ENCODE results near the gene OR2T35. TPM values are rescaled to one million over a fixed set of nuclear protein-coding genes. Genes with fewer than 3 reads are reported as not detected.

OR2T35 gene, protein sequence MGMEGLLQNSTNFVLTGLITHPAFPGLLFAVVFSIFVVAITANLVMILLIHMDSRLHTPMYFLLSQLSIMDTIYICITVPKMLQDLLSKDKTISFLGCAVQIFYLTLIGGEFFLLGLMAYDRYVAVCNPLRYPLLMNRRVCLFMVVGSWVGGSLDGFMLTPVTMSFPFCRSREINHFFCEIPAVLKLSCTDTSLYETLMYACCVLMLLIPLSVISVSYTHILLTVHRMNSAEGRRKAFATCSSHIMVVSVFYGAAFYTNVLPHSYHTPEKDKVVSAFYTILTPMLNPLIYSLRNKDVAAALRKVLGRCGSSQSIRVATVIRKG
- polyA plus RNA-seq: not detected in 2 replicates

DNA sequence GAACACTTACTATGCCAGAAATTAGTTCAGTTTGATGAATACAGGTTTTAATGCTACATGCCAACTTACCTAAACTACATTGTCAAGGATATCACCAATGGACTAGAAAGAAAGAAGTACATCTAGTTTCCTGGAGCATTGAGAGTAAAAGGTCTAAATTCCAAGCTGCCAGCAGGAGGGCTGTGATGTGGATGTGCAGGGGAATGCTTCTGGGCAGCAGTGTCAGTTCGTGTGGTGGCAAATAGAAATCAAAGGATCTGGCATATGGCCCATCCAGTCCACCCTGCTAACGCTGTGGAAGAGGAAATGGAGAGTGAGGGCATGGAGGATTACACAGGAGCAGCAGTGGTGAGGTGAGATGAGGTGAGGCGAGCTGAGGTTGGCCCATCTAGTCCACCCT, at the start of gene OR2T35:
TSS of gene OR2T35 (minus strand) at position 101 of the 400 bp plus-strand sequence. CDS start 6,020 bp downstream, outside the sequence.

DNA sequence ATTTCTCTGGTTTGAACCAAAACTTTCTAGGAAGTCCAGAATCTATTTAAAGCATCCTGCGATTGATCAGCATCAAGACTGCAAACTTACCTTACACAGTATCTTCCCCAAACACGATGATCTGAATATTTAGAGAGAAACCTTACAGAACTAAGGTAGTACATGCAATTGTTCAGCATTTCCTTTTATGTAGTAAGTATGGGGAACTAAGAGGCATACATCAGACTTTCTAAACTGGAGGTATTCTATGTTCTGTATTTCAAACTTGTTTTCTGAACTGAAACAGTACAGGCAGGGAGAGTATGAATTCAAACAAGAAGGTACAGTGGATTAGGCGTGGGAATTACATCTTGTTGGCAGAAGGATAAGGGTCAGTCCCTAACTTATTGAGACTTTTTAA, 10.3 kb upstream of the OR2T35 start, which contains the start of gene OR2T27:
TSS of gene OR2T27 (minus strand) at position 175 of the 400 bp plus-strand sequence. CDS start 4,644 bp downstream, outside the sequence.

DNA sequence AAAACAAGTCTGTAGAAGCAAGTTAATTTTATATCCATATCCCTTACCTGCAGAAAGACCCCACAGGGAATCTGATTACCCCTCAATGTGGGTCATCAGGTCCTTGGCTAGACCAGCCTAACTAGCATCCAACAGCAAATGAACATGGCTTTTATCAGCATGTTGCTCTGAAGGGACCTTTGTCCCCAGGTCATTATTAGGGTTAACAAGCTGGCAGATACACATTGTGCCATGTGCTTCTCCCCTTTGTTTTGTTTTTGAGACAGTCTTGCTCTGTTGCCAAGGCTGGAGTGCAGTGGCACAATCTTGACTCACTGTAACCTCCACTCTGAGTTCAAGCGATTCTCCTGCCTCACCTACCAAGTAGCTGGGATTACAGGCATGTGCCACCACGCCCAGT, 10.1 kb downstream of the OR2T35 start, which contains the start of gene OR2T11:
TSS of gene OR2T11 (minus strand) at position 101 of the 400 bp plus-strand sequence. CDS start 7,963 bp downstream, outside the sequence.

DNA sequence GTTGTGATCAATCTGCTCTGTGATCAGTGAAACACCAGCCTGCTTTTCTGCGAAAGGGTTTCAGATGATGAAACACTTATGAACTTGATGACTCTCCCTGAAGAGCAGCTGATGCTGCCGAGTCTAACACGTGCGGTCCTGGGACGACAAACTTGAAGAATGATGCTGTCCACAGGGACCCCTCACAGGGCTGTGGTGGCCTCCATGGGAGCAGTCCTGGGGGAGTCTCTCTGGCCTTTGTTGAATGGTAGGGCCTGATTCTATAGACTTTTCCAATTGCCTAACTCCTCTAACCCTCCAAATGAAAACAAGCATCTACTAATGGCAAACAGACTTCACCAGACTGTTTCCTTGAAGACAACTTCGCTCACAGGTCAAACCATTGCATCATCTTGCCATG, 47.5 kb downstream of the OR2T35 start, which contains the start of gene OR2T10:
TSS of gene OR2T10 (minus strand) at position 112 of the 400 bp plus-strand sequence. CDS start 3,932 bp downstream, outside the sequence.

Other genes with a start within 250 kb of the OR2T35 start
- not detected in 2 replicates for gene OR2T1, start 242.2 kb downstream of the OR2T35 start, polyA plus RNA-seq
- not detected in 2 replicates for gene OR2T2, start 199.6 kb downstream of the OR2T35 start, polyA plus RNA-seq
- not detected in 2 replicates for gene OR2T3, start 171.9 kb downstream of the OR2T35 start, polyA plus RNA-seq
- gene OR2T5, start 156.7 kb downstream of the OR2T35 start, polyA plus RNA-seq: not detected in 2 replicates
- not detected in 2 replicates for gene OR2G6, start 137.2 kb downstream of the OR2T35 start, polyA plus RNA-seq
- not detected in 2 replicates for gene OR2T29, start 82.5 kb downstream of the OR2T35 start, polyA plus RNA-seq
- not detected in 2 replicates for gene OR2T34, start 70.5 kb downstream of the OR2T35 start, polyA plus RNA-seq
- not detected in 2 replicates for gene OR2T10, start 47.6 kb downstream of the OR2T35 start, polyA plus RNA-seq
- not detected in 2 replicates for gene OR2T11, start 10.2 kb downstream of the OR2T35 start, polyA plus RNA-seq
- not detected in 2 replicates for gene OR2T27, start 10.2 kb upstream of the OR2T35 start, polyA plus RNA-seq
- gene OR14I1, start 57.5 kb upstream of the OR2T35 start, polyA plus RNA-seq: 0.63 and 3.8 TPM in 2 replicates
- 3.4 and 6.6 TPM in 2 replicates for gene LYPD8, start 110.5 kb upstream of the OR2T35 start, polyA plus RNA-seq
- gene SH3BP5L, start 180.6 kb upstream of the OR2T35 start, polyA plus RNA-seq: 0.63 and 1.0 TPM in 2 replicates
- 1.5 and 1.7 TPM in 2 replicates for gene ZNF672, start 192.9 kb upstream of the OR2T35 start, polyA plus RNA-seq
- gene ZNF692, start 213.8 kb upstream of the OR2T35 start, polyA plus RNA-seq: 4.4 and 6.0 TPM in 2 replicates

Measured in Purkinje cell (primary cell).